ENCODE results near the gene SDC3. TPM values are rescaled to one million over a fixed set of nuclear protein-coding genes. Genes with fewer than 3 reads are reported as not detected.
"Not testable (repeated sequence)": the region's sequence is repeated elsewhere in the genome, so short reads cannot be mapped to it uniquely, and the experiment has no call there.

SDC3 gene
- total RNA-seq, 1 donor from 2014 or later = 23.0 TPM

DNA sequence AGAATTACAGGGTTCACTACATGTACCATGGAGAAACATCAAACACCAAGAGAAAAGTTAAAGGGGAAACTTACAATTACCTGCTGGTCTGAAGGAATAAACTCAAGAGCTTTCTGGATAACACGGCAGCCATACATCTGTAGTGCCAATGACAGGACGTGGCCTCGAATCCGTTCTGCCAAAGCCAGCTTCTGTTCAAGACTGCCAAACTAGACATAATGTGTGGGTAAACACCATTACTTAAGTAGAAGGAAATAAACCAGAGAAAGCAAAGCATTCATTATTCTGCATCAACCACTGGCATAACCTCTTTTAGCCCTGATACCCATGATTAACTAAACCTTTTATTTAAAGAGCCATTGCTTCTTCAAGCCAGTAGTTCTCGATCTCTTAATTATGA is 41.5 kb upstream of the SDC3 start:
- no peaks in the 10 kb centered on the region for H3K4me1 ChIP-seq
- H3K79me2 ChIP-seq (ENCODE audit: low read depth) = peaks cover 84% of the 10 kb centered on the region
- Mint-ChIP-seq H3K9me3 (no peaks in the 10 kb centered on the region), H3K27ac (no peak overlapping the region), H3K4me3 (no peak overlapping the region), H3K36me3 (peaks cover 49% of the 10 kb centered on the region), H3K27me3 (ENCODE audit: insufficient read depth, low read depth) (no peaks in the 10 kb centered on the region), H3K4me1 (peaks cover 5% of the 10 kb centered on the region)
- H3K9ac ChIP-seq = no peak overlapping the region
- DNase-seq (ENCODE audit: low spot score) = no peak
- peaks cover 72% of the 10 kb centered on the region for H4K20me1 ChIP-seq (ENCODE audit: low read depth)
- no peaks in the 10 kb centered on the region for H3K9me3 ChIP-seq (ENCODE audit: low read depth)
- no peak overlapping the region for H3K4me3 ChIP-seq
- no peak overlapping the region for H2AFZ ChIP-seq (replicated peaks)
- H3K27ac ChIP-seq = no peak overlapping the region
- H3F3A ChIP-seq (ENCODE audit: low read depth) = peaks cover 19% of the 10 kb centered on the region
- no peak overlapping the region for H3K4me2 ChIP-seq
- H3K36me3 ChIP-seq = peaks cover 39% of the 10 kb centered on the region
- no peaks in the 10 kb centered on the region for H3K27me3 ChIP-seq
- no peak for TF ChIP-seq EZH2phosphoT487 (IDR thresholded peaks at IDR 0.05)
- TF ChIP-seq, protein P1, sequence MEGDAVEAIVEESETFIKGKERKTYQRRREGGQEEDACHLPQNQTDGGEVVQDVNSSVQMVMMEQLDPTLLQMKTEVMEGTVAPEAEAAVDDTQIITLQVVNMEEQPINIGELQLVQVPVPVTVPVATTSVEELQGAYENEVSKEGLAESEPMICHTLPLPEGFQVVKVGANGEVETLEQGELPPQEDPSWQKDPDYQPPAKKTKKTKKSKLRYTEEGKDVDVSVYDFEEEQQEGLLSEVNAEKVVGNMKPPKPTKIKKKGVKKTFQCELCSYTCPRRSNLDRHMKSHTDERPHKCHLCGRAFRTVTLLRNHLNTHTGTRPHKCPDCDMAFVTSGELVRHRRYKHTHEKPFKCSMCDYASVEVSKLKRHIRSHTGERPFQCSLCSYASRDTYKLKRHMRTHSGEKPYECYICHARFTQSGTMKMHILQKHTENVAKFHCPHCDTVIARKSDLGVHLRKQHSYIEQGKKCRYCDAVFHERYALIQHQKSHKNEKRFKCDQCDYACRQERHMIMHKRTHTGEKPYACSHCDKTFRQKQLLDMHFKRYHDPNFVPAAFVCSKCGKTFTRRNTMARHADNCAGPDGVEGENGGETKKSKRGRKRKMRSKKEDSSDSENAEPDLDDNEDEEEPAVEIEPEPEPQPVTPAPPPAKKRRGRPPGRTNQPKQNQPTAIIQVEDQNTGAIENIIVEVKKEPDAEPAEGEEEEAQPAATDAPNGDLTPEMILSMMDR (IDR thresholded peaks at IDR 0.05) = no peak
- TF ChIP-seq EZH2 (IDR thresholded peaks at IDR 0.05) = no peak

DNA sequence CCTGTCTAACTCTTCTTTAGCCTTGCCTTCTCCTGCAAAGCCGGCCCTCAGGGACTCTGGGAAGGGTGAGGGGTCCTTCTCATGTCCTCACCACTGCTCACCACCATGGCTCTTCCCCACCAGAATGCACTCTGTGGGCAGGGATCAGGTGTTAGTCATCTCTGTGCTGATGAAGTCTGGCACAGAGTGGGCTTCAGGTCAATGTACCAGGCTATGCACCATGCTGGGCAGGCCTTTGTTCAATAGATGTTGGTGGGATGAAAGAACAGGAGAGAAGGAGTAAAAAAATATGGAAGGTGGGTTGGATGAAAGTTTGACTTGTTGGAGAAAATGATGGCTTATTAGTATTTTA is 40.9 kb upstream of the SDC3 start:
- not testable (repeated sequence) for H3K27ac ChIP-seq; H3K27ac Mint-ChIP-seq; H3K9ac ChIP-seq; H3K4me1 ChIP-seq; H3K4me1 Mint-ChIP-seq; H3K27me3 Mint-ChIP-seq (ENCODE audit: insufficient read depth, low read depth); H3K27me3 ChIP-seq; DNase-seq (ENCODE audit: low spot score); H3K4me3 Mint-ChIP-seq; H3K4me3 ChIP-seq; H3K9me3 Mint-ChIP-seq; H3K4me2 ChIP-seq; H3K9me3 ChIP-seq (ENCODE audit: low read depth); H2AFZ ChIP-seq (replicated peaks)
- peaks cover 72% of the 10 kb centered on the region for H4K20me1 ChIP-seq (ENCODE audit: low read depth)
- peaks cover 43% of the 10 kb centered on the region for H3K36me3 ChIP-seq
- peaks cover 85% of the 10 kb centered on the region for H3K79me2 ChIP-seq (ENCODE audit: low read depth)
- peaks cover 50% of the 10 kb centered on the region for H3K36me3 Mint-ChIP-seq
- peaks cover 19% of the 10 kb centered on the region for H3F3A ChIP-seq (ENCODE audit: low read depth)

DNA sequence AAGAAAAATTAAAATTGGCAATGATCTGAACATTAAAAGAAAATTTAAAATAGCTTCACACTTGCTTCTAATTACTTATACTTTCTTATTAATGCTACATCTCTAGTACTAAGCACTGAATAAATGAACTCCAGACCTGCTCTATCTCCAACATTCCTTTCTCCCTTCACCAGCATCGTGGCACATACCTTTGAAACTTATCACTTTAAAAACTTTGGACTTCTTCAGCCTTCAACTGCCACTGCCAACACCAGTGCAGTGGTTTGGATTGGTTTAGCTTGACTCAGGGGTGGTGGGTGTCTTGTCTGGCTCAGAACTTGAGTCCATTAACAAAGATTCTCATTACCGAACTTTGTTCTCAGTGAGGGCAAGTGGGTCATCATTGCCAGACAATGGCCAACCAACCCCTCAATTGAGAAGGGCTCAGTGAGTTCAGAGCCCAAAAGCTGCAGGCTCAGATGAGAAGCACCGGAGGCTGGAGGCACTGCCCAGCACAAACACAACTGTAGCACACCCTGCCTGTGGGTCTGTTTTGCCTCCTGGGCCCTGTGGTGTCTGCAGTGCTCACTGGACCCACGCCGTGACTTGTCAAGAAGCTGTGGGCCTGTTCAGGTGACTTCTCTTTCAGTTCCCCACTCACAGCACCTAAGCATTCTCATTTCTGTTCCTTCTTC is 40.4 kb upstream of the SDC3 start:
- H3K27me3 Mint-ChIP-seq (ENCODE audit: insufficient read depth, low read depth); H3K4me1 Mint-ChIP-seq; H3K4me3 ChIP-seq; H2AFZ ChIP-seq (replicated peaks); H3K27me3 ChIP-seq; H3K27ac Mint-ChIP-seq; H3K9ac ChIP-seq; H3K4me3 Mint-ChIP-seq; DNase-seq (ENCODE audit: low spot score); H3K4me1 ChIP-seq; H3K9me3 ChIP-seq (ENCODE audit: low read depth); H3K9me3 Mint-ChIP-seq; H3K27ac ChIP-seq; H3K4me2 ChIP-seq: not testable (repeated sequence)
- Histone ChIP-seq H4K20me1 (ENCODE audit: low read depth) (peaks cover 73% of the 10 kb centered on the region), H3K79me2 (ENCODE audit: low read depth) (peaks cover 85% of the 10 kb centered on the region), H3F3A (ENCODE audit: low read depth) (peaks cover 19% of the 10 kb centered on the region), H3K36me3 (peaks cover 48% of the 10 kb centered on the region)
- peaks cover 48% of the 10 kb centered on the region for H3K36me3 Mint-ChIP-seq

DNA sequence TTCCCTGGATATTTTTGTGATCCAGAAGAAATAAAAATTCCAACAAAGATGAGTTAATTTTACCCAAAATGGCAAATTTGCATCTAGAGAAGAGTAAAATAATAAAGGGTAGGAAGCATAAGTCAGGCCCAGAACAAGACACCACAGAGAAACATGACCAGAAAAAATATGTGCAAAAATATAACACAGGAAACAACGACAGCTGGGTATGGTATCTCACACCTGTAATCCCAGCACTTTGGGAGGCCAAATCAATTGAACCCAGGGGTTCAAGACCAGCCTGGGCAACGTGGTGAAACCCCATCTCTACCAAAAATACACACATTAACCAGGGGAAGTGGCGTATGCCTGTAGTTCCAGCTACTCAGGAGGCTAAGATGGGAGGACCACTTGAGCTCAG is 39.7 kb upstream of the SDC3 start:
- H3K27ac Mint-ChIP-seq = no peak overlapping the region
- DNase-seq (ENCODE audit: low spot score) = no peak

DNA sequence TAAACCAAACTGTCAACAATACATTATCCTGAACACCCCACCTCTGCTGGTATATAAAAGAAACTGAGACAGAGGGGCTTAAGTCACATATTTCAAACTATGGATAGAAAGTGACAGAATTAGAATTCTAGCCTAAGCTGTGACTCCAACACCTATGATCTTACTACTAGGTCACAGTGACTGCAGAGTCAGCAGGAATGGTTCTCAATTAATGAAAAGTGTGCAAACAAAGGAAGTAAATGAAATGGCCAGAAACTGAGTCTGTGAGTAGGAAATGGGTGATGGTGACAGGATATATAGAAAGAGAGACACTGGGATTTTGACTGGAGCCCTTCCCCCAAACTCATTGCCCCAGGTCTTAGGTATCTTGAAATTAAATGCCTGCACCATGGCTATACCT is 38.7 kb upstream of the SDC3 start:
- Histone ChIP-seq H3K9me3 (ENCODE audit: low read depth) (no peaks in the 10 kb centered on the region), H3F3A (ENCODE audit: low read depth) (peaks cover 32% of the 10 kb centered on the region), H3K4me2 (no peak overlapping the region), H3K4me3 (no peak overlapping the region), H3K27me3 (no peaks in the 10 kb centered on the region), H2AFZ (replicated peaks) (no peak overlapping the region), H3K9ac (no peak overlapping the region), H3K4me1 (no peaks in the 10 kb centered on the region), H3K27ac (no peak overlapping the region), H4K20me1 (ENCODE audit: low read depth) (peaks cover 76% of the 10 kb centered on the region), H3K36me3 (peaks cover 43% of the 10 kb centered on the region), H3K79me2 (ENCODE audit: low read depth) (peaks cover 81% of the 10 kb centered on the region)
- Mint-ChIP-seq H3K27ac (no peak overlapping the region), H3K4me1 (peaks cover 3% of the 10 kb centered on the region), H3K4me3 (no peak overlapping the region), H3K9me3 (no peaks in the 10 kb centered on the region), H3K36me3 (peaks cover 46% of the 10 kb centered on the region), H3K27me3 (ENCODE audit: insufficient read depth, low read depth) (no peaks in the 10 kb centered on the region)
- TF ChIP-seq EZH2 (IDR thresholded peaks at IDR 0.05) (no peak), EZH2phosphoT487 (IDR thresholded peaks at IDR 0.05) (no peak)
- TF ChIP-seq, protein P1 (IDR thresholded peaks at IDR 0.05) = no peak
- DNase-seq (ENCODE audit: low spot score) = no peak

More for the DNA sequence above, 39.7 kb upstream of the SDC3 start:
- H4K20me1 ChIP-seq (ENCODE audit: low read depth) = peaks cover 74% of the 10 kb centered on the region
- H3K4me3 ChIP-seq = no peak overlapping the region
- H3K36me3 ChIP-seq = peaks cover 50% of the 10 kb centered on the region
- Mint-ChIP-seq H3K4me3 (no peak overlapping the region), H3K4me1 (peaks cover 5% of the 10 kb centered on the region), H3K36me3 (peaks cover 48% of the 10 kb centered on the region), H3K9me3 (no peaks in the 10 kb centered on the region), H3K27me3 (ENCODE audit: insufficient read depth, low read depth) (no peaks in the 10 kb centered on the region)
- no peak overlapping the region for H2AFZ ChIP-seq (replicated peaks)
- no peak overlapping the region for H3K9ac ChIP-seq
- H3K9me3 ChIP-seq (ENCODE audit: low read depth) = no peaks in the 10 kb centered on the region
- H3K27me3 ChIP-seq = no peaks in the 10 kb centered on the region
- no peaks in the 10 kb centered on the region for H3K4me1 ChIP-seq
- peaks cover 23% of the 10 kb centered on the region for H3F3A ChIP-seq (ENCODE audit: low read depth)
- H3K79me2 ChIP-seq (ENCODE audit: low read depth) = peaks cover 84% of the 10 kb centered on the region
- H3K4me2 ChIP-seq = no peak overlapping the region
- H3K27ac ChIP-seq = no peak overlapping the region
- no peak for TF ChIP-seq EZH2phosphoT487 (IDR thresholded peaks at IDR 0.05)
- TF ChIP-seq EZH2 (IDR thresholded peaks at IDR 0.05) = no peak

Data from neural progenitor cell (in vitro differentiated cells).